ENCODE results near the gene LRGUK. TPM values are rescaled to one million over a fixed set of nuclear protein-coding genes. Genes with fewer than 3 reads are reported as not detected.
"Not testable (repeated sequence)": the region's sequence is repeated elsewhere in the genome, so short reads cannot be mapped to it uniquely, and the experiment has no call there.

LRGUK gene
- 0.11 and 0.16 TPM in 2 replicates for total RNA-seq

GRCh38 chr7:134126966-134127848, at the start of gene LRGUK:
Gene LRGUK, plus strand, starts transcription at chr7:134127340. Its CDS starts 28 bp downstream, at chr7:134127368.
- peak; percentile 72 for DNase-seq (ENCODE audit: low spot score)
- peak within 1 kb of the TSS; percentile 83 for H3K4me3 Mint-ChIP-seq (ENCODE audit: low read depth)
- peaks cover 10% of the 10 kb centered on the region for H3K4me1 Mint-ChIP-seq (ENCODE audit: low read depth)
- H3K27ac Mint-ChIP-seq: no peak within 1 kb of the TSS
- H3K9me3 Mint-ChIP-seq: no peaks in the 10 kb centered on the region
- H3K27me3 Mint-ChIP-seq (ENCODE audit: low read depth): peaks cover 35% of the 10 kb centered on the region
- intact Hi-C loops (cut with micrococcal nuclease): loop anchor here (1.0 to 2.0 kb wide), 3 partner anchors 190 to 1044 kb away; partner anchors contain the start of gene CHCHD3
- H3K36me3 Mint-ChIP-seq (ENCODE audit: low read depth): no peaks in the 10 kb centered on the region

GRCh38 chr7:134077560-134077959, 49.6 kb upstream of the LRGUK start:
- H3K4me3 Mint-ChIP-seq (ENCODE audit: low read depth); DNase-seq (ENCODE audit: low spot score); H3K4me1 Mint-ChIP-seq (ENCODE audit: low read depth); intact Hi-C loops (cut with micrococcal nuclease); H3K36me3 Mint-ChIP-seq (ENCODE audit: low read depth); H3K27ac Mint-ChIP-seq; H3K27me3 Mint-ChIP-seq (ENCODE audit: low read depth): not testable (repeated sequence)
- H3K9me3 Mint-ChIP-seq: peaks cover 15% of the 10 kb centered on the region

GRCh38 chr7:134078991-134079390, 48.1 kb upstream of the LRGUK start:
- Mint-ChIP-seq H3K4me1 (ENCODE audit: low read depth) (no peaks in the 10 kb centered on the region), H3K27ac (no peak overlapping the region), H3K4me3 (ENCODE audit: low read depth) (no peak overlapping the region), H3K9me3 (peaks cover 15% of the 10 kb centered on the region), H3K27me3 (ENCODE audit: low read depth) (no peaks in the 10 kb centered on the region), H3K36me3 (ENCODE audit: low read depth) (no peaks in the 10 kb centered on the region)
- intact Hi-C loops (cut with micrococcal nuclease): no loop called here
- DNase-seq (ENCODE audit: low spot score): no peak

- H3K4me3 Mint-ChIP-seq (ENCODE audit: low read depth): no peak overlapping the region
- no peaks in the 10 kb centered on the region for H3K9me3 Mint-ChIP-seq
- H3K27ac Mint-ChIP-seq: no peak overlapping the region
- H3K4me1 Mint-ChIP-seq (ENCODE audit: low read depth): no peaks in the 10 kb centered on the region
- H3K36me3 Mint-ChIP-seq (ENCODE audit: low read depth): no peaks in the 10 kb centered on the region
- no peak for DNase-seq (ENCODE audit: low spot score)
- no peaks in the 10 kb centered on the region for H3K27me3 Mint-ChIP-seq (ENCODE audit: low read depth)
- intact Hi-C loops (cut with micrococcal nuclease): no loop called here
These were observed 45.4 kb upstream of the LRGUK start for GRCh38 chr7:134081695-134082094.

GRCh38 chr7:134083766-134084487, 43.2 kb upstream of the LRGUK start:
- no peaks in the 10 kb centered on the region for H3K4me1 Mint-ChIP-seq (ENCODE audit: low read depth)
- H3K27me3 Mint-ChIP-seq (ENCODE audit: low read depth): no peaks in the 10 kb centered on the region
- no peaks in the 10 kb centered on the region for H3K36me3 Mint-ChIP-seq (ENCODE audit: low read depth)
- H3K27ac Mint-ChIP-seq: no peak overlapping the region
- H3K9me3 Mint-ChIP-seq: peaks cover 18% of the 10 kb centered on the region
- no peak overlapping the region for H3K4me3 Mint-ChIP-seq (ENCODE audit: low read depth)
- intact Hi-C loops (cut with micrococcal nuclease): no loop called here
- no peak for DNase-seq (ENCODE audit: low spot score)

GRCh38 chr7:134084488-134085144, 42.5 kb upstream of the LRGUK start:
- H3K36me3 Mint-ChIP-seq (ENCODE audit: low read depth): no peaks in the 10 kb centered on the region
- H3K27ac Mint-ChIP-seq: no peak overlapping the region
- DNase-seq (ENCODE audit: low spot score): no peak
- intact Hi-C loops (cut with micrococcal nuclease): no loop called here
- H3K4me1 Mint-ChIP-seq (ENCODE audit: low read depth): no peaks in the 10 kb centered on the region
- no peak overlapping the region for H3K4me3 Mint-ChIP-seq (ENCODE audit: low read depth)
- H3K27me3 Mint-ChIP-seq (ENCODE audit: low read depth): no peaks in the 10 kb centered on the region
- H3K9me3 Mint-ChIP-seq: peaks cover 25% of the 10 kb centered on the region

- no peaks in the 10 kb centered on the region for H3K27me3 Mint-ChIP-seq (ENCODE audit: low read depth)
- no peak overlapping the region for H3K4me3 Mint-ChIP-seq (ENCODE audit: low read depth)
- no peak for DNase-seq (ENCODE audit: low spot score)
- H3K9me3 Mint-ChIP-seq: peaks cover 32% of the 10 kb centered on the region
- no peaks in the 10 kb centered on the region for H3K4me1 Mint-ChIP-seq (ENCODE audit: low read depth)
- intact Hi-C loops (cut with micrococcal nuclease): no loop called here
- no peak overlapping the region for H3K27ac Mint-ChIP-seq
- no peaks in the 10 kb centered on the region for H3K36me3 Mint-ChIP-seq (ENCODE audit: low read depth)
These were observed 41.8 kb upstream of the LRGUK start for GRCh38 chr7:134085311-134085710.

- intact Hi-C loops (cut with micrococcal nuclease): no loop called here
- H3K9me3 Mint-ChIP-seq: peaks cover 39% of the 10 kb centered on the region
- H3K36me3 Mint-ChIP-seq (ENCODE audit: low read depth): no peaks in the 10 kb centered on the region
- no peak overlapping the region for H3K4me3 Mint-ChIP-seq (ENCODE audit: low read depth)
- H3K27me3 Mint-ChIP-seq (ENCODE audit: low read depth): no peaks in the 10 kb centered on the region
- no peak overlapping the region for H3K27ac Mint-ChIP-seq
- no peaks in the 10 kb centered on the region for H3K4me1 Mint-ChIP-seq (ENCODE audit: low read depth)
- DNase-seq (ENCODE audit: low spot score): no peak
These were observed 40.0 kb upstream of the LRGUK start for GRCh38 chr7:134086998-134087735.

GRCh38 chr7:134088199-134088598, 38.9 kb upstream of the LRGUK start:
- Mint-ChIP-seq H3K27ac (no peak overlapping the region), H3K4me1 (ENCODE audit: low read depth) (no peaks in the 10 kb centered on the region), H3K4me3 (ENCODE audit: low read depth) (no peak overlapping the region), H3K9me3 (peaks cover 43% of the 10 kb centered on the region), H3K27me3 (ENCODE audit: low read depth) (no peaks in the 10 kb centered on the region), H3K36me3 (ENCODE audit: low read depth) (no peaks in the 10 kb centered on the region)
- intact Hi-C loops (cut with micrococcal nuclease): no loop called here
- DNase-seq (ENCODE audit: low spot score): no peak

GRCh38 chr7:134089446-134089845, 37.7 kb upstream of the LRGUK start:
- no peak overlapping the region for H3K27ac Mint-ChIP-seq
- no peaks in the 10 kb centered on the region for H3K27me3 Mint-ChIP-seq (ENCODE audit: low read depth)
- DNase-seq (ENCODE audit: low spot score): no peak
- no peak overlapping the region for H3K4me3 Mint-ChIP-seq (ENCODE audit: low read depth)
- peaks cover 52% of the 10 kb centered on the region for H3K9me3 Mint-ChIP-seq
- no peaks in the 10 kb centered on the region for H3K36me3 Mint-ChIP-seq (ENCODE audit: low read depth)
- H3K4me1 Mint-ChIP-seq (ENCODE audit: low read depth): no peaks in the 10 kb centered on the region
- intact Hi-C loops (cut with micrococcal nuclease): no loop called here

- Mint-ChIP-seq H3K4me1 (ENCODE audit: low read depth) (no peaks in the 10 kb centered on the region), H3K4me3 (ENCODE audit: low read depth) (no peak overlapping the region), H3K36me3 (ENCODE audit: low read depth) (no peaks in the 10 kb centered on the region), H3K27me3 (ENCODE audit: low read depth) (no peaks in the 10 kb centered on the region), H3K27ac (no peak overlapping the region), H3K9me3 (peaks cover 18% of the 10 kb centered on the region)
- no peak for DNase-seq (ENCODE audit: low spot score)
- intact Hi-C loops (cut with micrococcal nuclease): no loop called here
These were observed 29.1 kb upstream of the LRGUK start for GRCh38 chr7:134098072-134098471.

GRCh38 chr7:134101716-134102115, 25.4 kb upstream of the LRGUK start:
- Mint-ChIP-seq H3K36me3 (ENCODE audit: low read depth) (no peaks in the 10 kb centered on the region), H3K27me3 (ENCODE audit: low read depth) (no peaks in the 10 kb centered on the region), H3K9me3 (no peaks in the 10 kb centered on the region), H3K4me1 (ENCODE audit: low read depth) (no peaks in the 10 kb centered on the region), H3K4me3 (ENCODE audit: low read depth) (no peak overlapping the region), H3K27ac (no peak overlapping the region)
- DNase-seq (ENCODE audit: low spot score): no peak
- intact Hi-C loops (cut with micrococcal nuclease): no loop called here
